Measurements from ENCODE around the gene CUEDC1. TPM values are rescaled to one million over a fixed set of nuclear protein-coding genes. Genes with fewer than 3 reads are reported as not detected.

Gene CUEDC1
- total and polyA plus RNA-seq, 2 of the 13 experiments (the other 11 are each of a cell fraction or from before 2014, with no cell fraction given), result 7.4 to 12.9 TPM

- TF ChIP-seq, protein P1, sequence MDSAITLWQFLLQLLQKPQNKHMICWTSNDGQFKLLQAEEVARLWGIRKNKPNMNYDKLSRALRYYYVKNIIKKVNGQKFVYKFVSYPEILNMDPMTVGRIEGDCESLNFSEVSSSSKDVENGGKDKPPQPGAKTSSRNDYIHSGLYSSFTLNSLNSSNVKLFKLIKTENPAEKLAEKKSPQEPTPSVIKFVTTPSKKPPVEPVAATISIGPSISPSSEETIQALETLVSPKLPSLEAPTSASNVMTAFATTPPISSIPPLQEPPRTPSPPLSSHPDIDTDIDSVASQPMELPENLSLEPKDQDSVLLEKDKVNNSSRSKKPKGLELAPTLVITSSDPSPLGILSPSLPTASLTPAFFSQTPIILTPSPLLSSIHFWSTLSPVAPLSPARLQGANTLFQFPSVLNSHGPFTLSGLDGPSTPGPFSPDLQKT (CRISPR knock-in tag; IDR thresholded peaks at IDR 0.05; ENCODE audit: borderline replicate concordance), result no peak
- TF ChIP-seq MAFG (CRISPR knock-in tag; IDR thresholded peaks at IDR 0.05) (no peak), HMG20B (CRISPR knock-in tag; conservative IDR thresholded peaks at IDR 0.05) (no peak), IKZF5 (CRISPR knock-in tag; IDR thresholded peaks at IDR 0.05) (no peak), ZMAT5 (CRISPR knock-in tag; IDR thresholded peaks at IDR 0.05; ENCODE audit: borderline replicate concordance, low read depth) (no peak), YEATS2 (CRISPR knock-in tag; IDR thresholded peaks at IDR 0.05; ENCODE audit: borderline replicate concordance) (no peak), ERF (CRISPR knock-in tag; IDR thresholded peaks at IDR 0.05) (peak; percentile 30; the same call in 1 of the 2 replicates), ZNF879 (CRISPR knock-in tag; IDR thresholded peaks at IDR 0.05) (no peak; the same call in 1 of the 2 replicates), HMGXB4 (CRISPR knock-in tag; IDR thresholded peaks at IDR 0.05; ENCODE audit: borderline replicate concordance in 1 of 2, low read depth in 1 of 2) (peak; percentile 52 to 77; a peak in 3 of 4 replicates), PAX8 (CRISPR knock-in tag; IDR thresholded peaks at IDR 0.05; ENCODE audit: borderline replicate concordance) (no peak; the same call in 1 of the 2 replicates), PRDM15 (CRISPR knock-in tag; IDR thresholded peaks at IDR 0.05) (no peak), SMC3 (IDR thresholded peaks at IDR 0.05; ENCODE audit: low read length) (no peak; the same call in 1 of the 2 replicates), KAT7 (CRISPR knock-in tag; IDR thresholded peaks at IDR 0.05; ENCODE audit: borderline replicate concordance) (no peak)
- TF ChIP-seq, protein P2, sequence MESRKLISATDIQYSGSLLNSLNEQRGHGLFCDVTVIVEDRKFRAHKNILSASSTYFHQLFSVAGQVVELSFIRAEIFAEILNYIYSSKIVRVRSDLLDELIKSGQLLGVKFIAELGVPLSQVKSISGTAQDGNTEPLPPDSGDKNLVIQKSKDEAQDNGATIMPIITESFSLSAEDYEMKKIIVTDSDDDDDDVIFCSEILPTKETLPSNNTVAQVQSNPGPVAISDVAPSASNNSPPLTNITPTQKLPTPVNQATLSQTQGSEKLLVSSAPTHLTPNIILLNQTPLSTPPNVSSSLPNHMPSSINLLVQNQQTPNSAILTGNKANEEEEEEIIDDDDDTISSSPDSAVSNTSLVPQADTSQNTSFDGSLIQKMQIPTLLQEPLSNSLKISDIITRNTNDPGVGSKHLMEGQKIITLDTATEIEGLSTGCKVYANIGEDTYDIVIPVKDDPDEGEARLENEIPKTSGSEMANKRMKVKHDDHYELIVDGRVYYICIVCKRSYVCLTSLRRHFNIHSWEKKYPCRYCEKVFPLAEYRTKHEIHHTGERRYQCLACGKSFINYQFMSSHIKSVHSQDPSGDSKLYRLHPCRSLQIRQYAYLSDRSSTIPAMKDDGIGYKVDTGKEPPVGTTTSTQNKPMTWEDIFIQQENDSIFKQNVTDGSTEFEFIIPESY (CRISPR knock-in tag; IDR thresholded peaks at IDR 0.05), result no peak
These were observed 33.4 kb upstream of the CUEDC1 start (continued) for GRCh38 chr17:57988301-57989250.

Measured in HepG2 (cell line).